ENCODE measurements around the gene KANK4. TPM values are rescaled to one million over a fixed set of nuclear protein-coding genes. Genes with fewer than 3 reads are reported as not detected.

KANK4 gene
- polyA plus RNA-seq, 3 donors from 2014 or later = not detected

GRCh38 chr1:62198069-62198780, 121.0 kb downstream of the KANK4 start:
- DNase-seq = no peak
- peaks cover 0 to 3% (median 0%) of the 10 kb centered on the region in 3 donors for H3K36me3 Mint-ChIP-seq
- H3K9me3 Mint-ChIP-seq = peaks cover 0 to 1% (median 0%) of the 10 kb centered on the region in 6 donors
- no peak overlapping the region for H3K4me3 Mint-ChIP-seq
- peaks cover 3 to 28% (median 9%) of the 10 kb centered on the region in 3 donors for H3K27me3 Mint-ChIP-seq (ENCODE audit: low read depth in 3 of 3)
- H3K4me1 Mint-ChIP-seq = no peaks in the 10 kb centered on the region
- H3K27ac Mint-ChIP-seq = no peak overlapping the region

GRCh38 chr1:62196086-62196690, 123.0 kb downstream of the KANK4 start:
- H3K27ac Mint-ChIP-seq = no peak overlapping the region
- peaks cover 3 to 28% (median 11%) of the 10 kb centered on the region in 3 donors for H3K27me3 Mint-ChIP-seq (ENCODE audit: low read depth in 3 of 3)
- no peak for DNase-seq
- no peaks in the 10 kb centered on the region for H3K4me1 Mint-ChIP-seq
- peaks cover 0 to 3% (median 0%) of the 10 kb centered on the region in 3 donors for H3K36me3 Mint-ChIP-seq
- H3K4me3 Mint-ChIP-seq = no peak overlapping the region
- H3K9me3 Mint-ChIP-seq = peaks cover 0 to 1% (median 0%) of the 10 kb centered on the region in 6 donors

- no peak within 1 kb of the TSS for H3K4me3 Mint-ChIP-seq
- no peak for DNase-seq
- H3K36me3 Mint-ChIP-seq = peaks cover 0 to 3% (median 0%) of the 10 kb centered on the region in 3 donors
- no peaks in the 10 kb centered on the region for H3K4me1 Mint-ChIP-seq
- H3K27ac Mint-ChIP-seq = no peak within 1 kb of the TSS
- H3K27me3 Mint-ChIP-seq (ENCODE audit: low read depth in 3 of 3) = peaks cover 3 to 28% (median 11%) of the 10 kb centered on the region in 3 donors
- H3K9me3 Mint-ChIP-seq = peaks cover 0 to 1% (median 0%) of the 10 kb centered on the region in 6 donors
Observed at GRCh38 chr1:62194651-62195544, 124.3 kb downstream of the KANK4 start, which contains the start of gene L1TD1. Gene L1TD1 (plus strand): TSS chr1:62194849. CDS start chr1:62206629, 11,780 bp downstream.

- DNase-seq = no peak
- Mint-ChIP-seq H3K4me3 (no peak overlapping the region), H3K36me3 (no peaks in the 10 kb centered on the region), H3K9me3 (no peaks in the 10 kb centered on the region), H3K27ac (no peak overlapping the region), H3K4me1 (no peaks in the 10 kb centered on the region), H3K27me3 (ENCODE audit: low read depth in 3 of 3) (peaks cover 2 to 4% (median 3%) of the 10 kb centered on the region in 3 donors)
Observed at GRCh38 chr1:62188111-62188510, 131.1 kb downstream of the KANK4 start.

GRCh38 chr1:62187548-62187947, 131.7 kb downstream of the KANK4 start:
- no peak overlapping the region for H3K27ac Mint-ChIP-seq
- H3K4me1 Mint-ChIP-seq = no peaks in the 10 kb centered on the region
- no peaks in the 10 kb centered on the region for H3K9me3 Mint-ChIP-seq
- DNase-seq = no peak
- no peaks in the 10 kb centered on the region for H3K36me3 Mint-ChIP-seq
- H3K27me3 Mint-ChIP-seq (ENCODE audit: low read depth in 3 of 3) = peaks cover 0 to 4% (median 3%) of the 10 kb centered on the region in 3 donors
- no peak overlapping the region for H3K4me3 Mint-ChIP-seq

Other genes starting within 250 kb of the KANK4 start
- not detected for gene L1TD1, start 124.6 kb downstream of the KANK4 start, polyA plus RNA-seq
- 10 to 100 TPM; 22.8 to 38.2 (median 24.4) TPM for gene USP1, start 117.6 kb upstream of the KANK4 start, polyA plus RNA-seq

Data from immature natural killer cell (primary cell).